ENCODE data around the gene CCNQ. TPM values are rescaled to one million over a fixed set of nuclear protein-coding genes. Genes with fewer than 3 reads are reported as not detected.

Gene CCNQ
- total RNA-seq, 1 experiment from 2014 or later = 33.9 TPM

DNA sequence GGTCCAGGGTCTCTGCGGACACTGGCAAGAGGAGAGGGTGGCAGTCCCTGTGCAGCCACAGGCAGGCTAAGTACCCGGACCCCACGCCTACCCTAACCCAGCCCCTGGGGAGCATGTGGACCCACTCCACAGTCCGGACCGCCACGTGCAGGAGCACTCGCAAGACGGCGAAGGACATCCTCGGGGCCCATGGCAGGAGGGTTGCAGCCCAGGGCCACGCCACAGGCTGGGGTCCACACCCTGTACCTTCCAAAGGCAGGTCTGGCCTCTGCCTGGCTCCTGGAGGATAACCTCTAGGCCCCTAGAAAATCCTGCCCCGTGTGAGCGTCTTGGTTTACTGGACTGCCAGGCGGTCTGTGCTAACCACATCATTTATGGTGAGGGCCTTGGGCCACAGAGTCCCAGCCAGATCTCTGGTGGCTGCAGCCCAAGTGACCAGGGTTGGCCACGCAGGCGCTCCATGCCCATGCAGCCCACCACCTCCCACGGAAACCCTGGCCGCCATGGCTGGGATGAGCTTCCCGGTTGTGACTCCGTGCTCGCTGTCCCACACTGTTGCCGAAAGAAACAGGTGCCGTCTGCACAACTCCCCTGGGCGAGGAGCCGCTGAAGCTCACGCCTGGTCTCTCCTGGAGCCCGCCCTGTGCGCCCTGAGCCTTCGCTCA, 10.0 kb downstream of the CCNQ start:
- TF ChIP-seq, protein P1, sequence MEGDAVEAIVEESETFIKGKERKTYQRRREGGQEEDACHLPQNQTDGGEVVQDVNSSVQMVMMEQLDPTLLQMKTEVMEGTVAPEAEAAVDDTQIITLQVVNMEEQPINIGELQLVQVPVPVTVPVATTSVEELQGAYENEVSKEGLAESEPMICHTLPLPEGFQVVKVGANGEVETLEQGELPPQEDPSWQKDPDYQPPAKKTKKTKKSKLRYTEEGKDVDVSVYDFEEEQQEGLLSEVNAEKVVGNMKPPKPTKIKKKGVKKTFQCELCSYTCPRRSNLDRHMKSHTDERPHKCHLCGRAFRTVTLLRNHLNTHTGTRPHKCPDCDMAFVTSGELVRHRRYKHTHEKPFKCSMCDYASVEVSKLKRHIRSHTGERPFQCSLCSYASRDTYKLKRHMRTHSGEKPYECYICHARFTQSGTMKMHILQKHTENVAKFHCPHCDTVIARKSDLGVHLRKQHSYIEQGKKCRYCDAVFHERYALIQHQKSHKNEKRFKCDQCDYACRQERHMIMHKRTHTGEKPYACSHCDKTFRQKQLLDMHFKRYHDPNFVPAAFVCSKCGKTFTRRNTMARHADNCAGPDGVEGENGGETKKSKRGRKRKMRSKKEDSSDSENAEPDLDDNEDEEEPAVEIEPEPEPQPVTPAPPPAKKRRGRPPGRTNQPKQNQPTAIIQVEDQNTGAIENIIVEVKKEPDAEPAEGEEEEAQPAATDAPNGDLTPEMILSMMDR (conservative IDR thresholded peaks at IDR 0.05) = no peak
- TF ChIP-seq EZH2 (IDR thresholded peaks at IDR 0.05; ENCODE audit: low read depth) = no peak
- BruUV-seq (replicated peaks) = no TSS peak
- no peak for DNase-seq
- Histone ChIP-seq H3K27me3 (ENCODE audit: insufficient read depth, low read depth) (no peaks in the 10 kb centered on the region), H3K36me3 (ENCODE audit: low read depth) (no peaks in the 10 kb centered on the region), H3K79me2 (ENCODE audit: low read depth) (no peaks in the 10 kb centered on the region), H4K20me1 (ENCODE audit: insufficient read depth) (no peaks in the 10 kb centered on the region), H3K4me2 (no peak overlapping the region), H3K9me2 (ENCODE audit: insufficient read depth) (no peaks in the 10 kb centered on the region), H3K4me3 (no peak overlapping the region), H3K9me3 (ENCODE audit: insufficient read depth, low read depth) (no peaks in the 10 kb centered on the region), H3F3A (ENCODE audit: insufficient read depth, low read depth) (no peaks in the 10 kb centered on the region), H2AFZ (no peak overlapping the region), H3K27ac (no peak overlapping the region), H3K4me1 (replicated peaks; ENCODE audit: insufficient read depth) (no peaks in the 10 kb centered on the region)
- ChIA-PET CTCF (no interaction called here), POLR2A (ENCODE audit: unreplicated experiment) (no interaction called here)
- intact Hi-C loops (cut with micrococcal nuclease; ENCODE audit: unreplicated experiment) = no loop called here

DNA sequence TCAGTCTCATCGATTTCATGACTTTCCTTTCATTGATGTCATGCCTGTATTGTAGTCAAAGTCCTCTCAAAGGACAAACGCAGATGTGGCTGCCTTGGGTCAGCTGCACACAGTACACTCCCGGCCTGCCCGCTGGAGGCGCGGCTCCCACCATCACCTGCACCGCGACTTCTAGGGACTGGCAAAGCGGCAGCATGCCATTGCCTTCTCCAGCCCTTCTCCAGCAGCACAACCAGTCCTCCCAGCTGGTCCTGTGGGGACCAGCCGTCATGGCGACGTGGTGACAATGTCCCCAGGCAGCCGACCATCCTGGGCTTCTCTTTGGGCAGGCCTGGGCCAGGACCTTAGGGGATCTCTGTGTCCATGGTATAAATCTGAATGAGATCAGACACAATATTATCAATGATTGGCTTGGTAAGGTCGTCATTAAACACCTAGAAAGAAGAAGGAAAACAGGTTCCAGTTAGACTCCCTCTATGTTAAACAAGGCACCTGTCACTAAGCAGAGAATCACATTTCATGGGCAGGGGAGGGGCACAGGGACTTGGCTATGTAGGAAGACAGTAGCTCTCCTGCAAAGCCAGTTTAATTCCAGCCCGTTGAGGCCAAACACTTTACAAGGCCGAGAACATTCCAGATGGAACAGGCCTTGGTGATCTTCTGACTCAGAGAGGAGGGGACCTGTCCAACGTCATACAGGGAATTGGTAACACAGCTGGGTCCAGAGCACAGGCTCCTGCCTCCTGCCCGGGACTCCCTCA, 10.7 kb downstream of the CCNQ start:
- no peaks in the 10 kb centered on the region for H3K9me3 ChIP-seq (ENCODE audit: insufficient read depth, low read depth)
- no peaks in the 10 kb centered on the region for H3K27me3 ChIP-seq (ENCODE audit: insufficient read depth, low read depth)
- no peak overlapping the region for H2AFZ ChIP-seq
- DNase-seq = no peak
- H3F3A ChIP-seq (ENCODE audit: insufficient read depth, low read depth) = no peaks in the 10 kb centered on the region
- no peak overlapping the region for H3K4me3 ChIP-seq
- no peak overlapping the region for H3K27ac ChIP-seq
- H3K79me2 ChIP-seq (ENCODE audit: low read depth) = no peaks in the 10 kb centered on the region
- no peaks in the 10 kb centered on the region for H4K20me1 ChIP-seq (ENCODE audit: insufficient read depth)
- no peaks in the 10 kb centered on the region for H3K9me2 ChIP-seq (ENCODE audit: insufficient read depth)
- no peak overlapping the region for H3K4me2 ChIP-seq
- H3K36me3 ChIP-seq (ENCODE audit: low read depth) = no peaks in the 10 kb centered on the region
- CTCF ChIA-PET = no interaction called here
- no TSS peak for BruUV-seq (replicated peaks)
- TF ChIP-seq, protein P1 (conservative IDR thresholded peaks at IDR 0.05) = no peak
- TF ChIP-seq EZH2 (IDR thresholded peaks at IDR 0.05; ENCODE audit: low read depth) = no peak
- intact Hi-C loops (cut with micrococcal nuclease; ENCODE audit: unreplicated experiment) = no loop called here
- no peaks in the 10 kb centered on the region for H3K4me1 ChIP-seq (replicated peaks; ENCODE audit: insufficient read depth)
- POLR2A ChIA-PET (ENCODE audit: unreplicated experiment) = no interaction called here

DNA sequence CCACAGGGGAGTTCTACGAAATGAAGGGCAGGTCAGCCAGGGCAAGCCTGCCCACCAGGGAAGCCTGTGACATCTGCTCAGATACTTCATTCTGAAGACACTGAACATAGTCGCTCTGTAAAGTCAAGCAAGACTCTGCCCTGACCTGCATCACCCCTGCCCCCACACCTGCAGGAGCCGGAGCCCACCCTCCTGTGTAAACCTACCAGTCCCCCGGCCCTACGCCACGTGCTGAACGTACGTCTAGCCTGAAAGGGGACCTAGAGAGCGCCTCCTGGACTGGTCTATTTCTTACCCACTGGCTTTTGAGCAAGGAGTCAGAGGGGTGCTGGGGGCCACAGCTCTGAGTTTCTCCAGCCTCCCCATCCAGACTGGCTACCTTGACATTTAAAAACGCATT, 11.6 kb downstream of the CCNQ start:
- POLR2A ChIA-PET (ENCODE audit: unreplicated experiment) = no interaction called here

More for the DNA sequence above, 11.6 kb downstream of the CCNQ start:
- H3K9me3 ChIP-seq (ENCODE audit: insufficient read depth, low read depth) = no peaks in the 10 kb centered on the region
- H3K9me2 ChIP-seq (ENCODE audit: insufficient read depth) = no peaks in the 10 kb centered on the region
- no TSS peak for BruUV-seq (replicated peaks)
- no peak overlapping the region for H3K27ac ChIP-seq
- no peaks in the 10 kb centered on the region for H3K4me1 ChIP-seq (replicated peaks; ENCODE audit: insufficient read depth)
- no peaks in the 10 kb centered on the region for H4K20me1 ChIP-seq (ENCODE audit: insufficient read depth)
- no peaks in the 10 kb centered on the region for H3F3A ChIP-seq (ENCODE audit: insufficient read depth, low read depth)
- intact Hi-C loops (cut with micrococcal nuclease; ENCODE audit: unreplicated experiment) = no loop called here
- no peaks in the 10 kb centered on the region for H3K79me2 ChIP-seq (ENCODE audit: low read depth)
- H3K36me3 ChIP-seq (ENCODE audit: low read depth) = no peaks in the 10 kb centered on the region
- TF ChIP-seq, protein P1 (conservative IDR thresholded peaks at IDR 0.05) = no peak
- no peak for TF ChIP-seq EZH2 (IDR thresholded peaks at IDR 0.05; ENCODE audit: low read depth)
- no peak overlapping the region for H3K4me2 ChIP-seq
- no peak for DNase-seq
- no peaks in the 10 kb centered on the region for H3K27me3 ChIP-seq (ENCODE audit: insufficient read depth, low read depth)
- H2AFZ ChIP-seq = no peak overlapping the region
- H3K4me3 ChIP-seq = no peak overlapping the region
- CTCF ChIA-PET = no interaction called here
